ENCODE data around the gene PDE1A. TPM values are rescaled to one million over a fixed set of nuclear protein-coding genes. Genes with fewer than 3 reads are reported as not detected.

The PDE1A gene
- polyA plus RNA-seq, 1 experiment, result 1.0 TPM

- no peaks in the 10 kb centered on the region for H3K27me3 ChIP-seq (ENCODE audit: control insufficient read depth, insufficient read depth, low read length)
- ChIA-PET POLR2A (no interaction called here), CTCF (no interaction called here)
- no peak overlapping the region for H3K4me3 ChIP-seq (ENCODE audit: low read depth, low read length)
- TF ChIP-seq, protein P1, sequence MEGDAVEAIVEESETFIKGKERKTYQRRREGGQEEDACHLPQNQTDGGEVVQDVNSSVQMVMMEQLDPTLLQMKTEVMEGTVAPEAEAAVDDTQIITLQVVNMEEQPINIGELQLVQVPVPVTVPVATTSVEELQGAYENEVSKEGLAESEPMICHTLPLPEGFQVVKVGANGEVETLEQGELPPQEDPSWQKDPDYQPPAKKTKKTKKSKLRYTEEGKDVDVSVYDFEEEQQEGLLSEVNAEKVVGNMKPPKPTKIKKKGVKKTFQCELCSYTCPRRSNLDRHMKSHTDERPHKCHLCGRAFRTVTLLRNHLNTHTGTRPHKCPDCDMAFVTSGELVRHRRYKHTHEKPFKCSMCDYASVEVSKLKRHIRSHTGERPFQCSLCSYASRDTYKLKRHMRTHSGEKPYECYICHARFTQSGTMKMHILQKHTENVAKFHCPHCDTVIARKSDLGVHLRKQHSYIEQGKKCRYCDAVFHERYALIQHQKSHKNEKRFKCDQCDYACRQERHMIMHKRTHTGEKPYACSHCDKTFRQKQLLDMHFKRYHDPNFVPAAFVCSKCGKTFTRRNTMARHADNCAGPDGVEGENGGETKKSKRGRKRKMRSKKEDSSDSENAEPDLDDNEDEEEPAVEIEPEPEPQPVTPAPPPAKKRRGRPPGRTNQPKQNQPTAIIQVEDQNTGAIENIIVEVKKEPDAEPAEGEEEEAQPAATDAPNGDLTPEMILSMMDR (IDR thresholded peaks at IDR 0.05; ENCODE audit: insufficient read depth, low read depth, low read length), result no peak
- H3K36me3 ChIP-seq (ENCODE audit: control insufficient read depth, insufficient read depth, low read length), result no peaks in the 10 kb centered on the region
- DNase-seq (ENCODE audit: low read depth), result no peak
Measured at GRCh38 chr2:182207049-182207746, 219.6 kb downstream of the PDE1A start.

GRCh38 chr2:182197529-182197928 is 229.3 kb downstream of the PDE1A start:
- Histone ChIP-seq H3K27me3 (ENCODE audit: control insufficient read depth, insufficient read depth, low read length) (no peaks in the 10 kb centered on the region), H3K4me3 (ENCODE audit: low read depth, low read length) (no peak overlapping the region), H3K36me3 (ENCODE audit: control insufficient read depth, insufficient read depth, low read length) (no peaks in the 10 kb centered on the region)
- DNase-seq (ENCODE audit: low read depth), result no peak
- TF ChIP-seq, protein P1 (IDR thresholded peaks at IDR 0.05; ENCODE audit: insufficient read depth, low read depth, low read length), result no peak
- POLR2A ChIA-PET, result no interaction called here
- CTCF ChIA-PET, result no interaction called here

- TF ChIP-seq, protein P1 (IDR thresholded peaks at IDR 0.05; ENCODE audit: insufficient read depth, low read depth, low read length), result no peak
- Histone ChIP-seq H3K27me3 (ENCODE audit: control insufficient read depth, insufficient read depth, low read length) (no peaks in the 10 kb centered on the region), H3K4me3 (ENCODE audit: low read depth, low read length) (no peak overlapping the region), H3K36me3 (ENCODE audit: control insufficient read depth, insufficient read depth, low read length) (no peaks in the 10 kb centered on the region)
- ChIA-PET CTCF (interaction anchor here (0.6 to 1.0 kb wide), 2 partner anchors 29 to 456 kb away, joined by 3 read pairs; no protein-coding TSS in a partner anchor), POLR2A (no interaction called here)
- no peak for DNase-seq (ENCODE audit: low read depth)
Measured at GRCh38 chr2:182193291-182193690, 233.5 kb downstream of the PDE1A start.

DNA sequence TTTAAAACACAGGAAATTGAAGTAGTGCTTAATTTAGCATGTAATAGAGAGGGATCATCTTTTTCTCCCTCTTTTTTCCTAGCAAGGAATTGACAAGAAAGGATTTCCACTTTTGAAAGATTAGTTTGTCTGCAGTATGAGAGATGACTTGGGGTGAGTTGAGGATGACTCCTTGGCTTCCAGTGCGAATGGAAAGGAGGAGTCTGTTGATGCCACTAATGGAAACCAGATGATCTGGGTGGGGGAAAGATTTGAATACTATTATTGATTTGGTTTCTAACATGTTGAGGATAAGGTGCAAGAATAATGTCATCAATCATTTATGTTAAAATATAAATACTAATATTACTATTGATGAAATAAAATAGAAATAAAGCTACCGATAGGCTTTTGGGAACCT is 235.8 kb downstream of the PDE1A start:
- Histone ChIP-seq H3K36me3 (ENCODE audit: control insufficient read depth, insufficient read depth, low read length) (no peaks in the 10 kb centered on the region), H3K27me3 (ENCODE audit: control insufficient read depth, insufficient read depth, low read length) (no peaks in the 10 kb centered on the region), H3K4me3 (ENCODE audit: low read depth, low read length) (no peak overlapping the region)
- POLR2A ChIA-PET, result no interaction called here
- no peak for DNase-seq (ENCODE audit: low read depth)
- TF ChIP-seq, protein P1 (IDR thresholded peaks at IDR 0.05; ENCODE audit: insufficient read depth, low read depth, low read length), result no peak
- CTCF ChIA-PET, result interaction anchor here (1.8 kb wide), 1 partner anchor 12 kb away, joined by 4 read pairs; no protein-coding TSS in a partner anchor

DNA sequence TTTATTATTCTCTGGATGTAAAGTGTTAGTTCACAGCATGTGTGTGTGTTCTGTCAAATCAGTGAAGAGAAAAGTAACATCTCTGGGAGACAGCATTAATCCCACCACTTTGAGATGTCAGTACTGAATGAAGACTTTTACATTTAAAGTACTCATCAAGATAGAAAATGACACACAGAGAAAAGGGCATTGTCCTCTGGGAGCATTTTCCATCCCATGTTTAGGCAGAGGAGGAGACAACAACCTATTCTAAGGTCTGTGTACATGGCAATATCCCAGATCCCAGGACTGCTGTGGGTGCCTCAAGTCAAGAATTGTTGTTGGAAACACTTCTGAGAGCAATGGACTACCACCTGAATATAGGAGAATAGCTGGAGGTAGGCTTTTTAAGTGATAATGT is 239.7 kb downstream of the PDE1A start:
- Histone ChIP-seq H3K27me3 (ENCODE audit: control insufficient read depth, insufficient read depth, low read length) (no peaks in the 10 kb centered on the region), H3K36me3 (ENCODE audit: control insufficient read depth, insufficient read depth, low read length) (no peaks in the 10 kb centered on the region), H3K4me3 (ENCODE audit: low read depth, low read length) (no peak overlapping the region)
- CTCF ChIA-PET, result interaction anchor here (0.6 to 6.6 kb wide), 9 partner anchors 9 to 468 kb away, joined by 4 to 68 read pairs (median 4); no protein-coding TSS in a partner anchor
- TF ChIP-seq, protein P1 (IDR thresholded peaks at IDR 0.05; ENCODE audit: insufficient read depth, low read depth, low read length), result no peak
- POLR2A ChIA-PET, result no interaction called here
- no peak for DNase-seq (ENCODE audit: low read depth)
